Measurements from ENCODE around the gene CORO1A.
"Not testable (repeated sequence)": the region's sequence is repeated elsewhere in the genome, so short reads cannot be mapped to it uniquely, and the experiment has no call there.

Gene CORO1A

DNA sequence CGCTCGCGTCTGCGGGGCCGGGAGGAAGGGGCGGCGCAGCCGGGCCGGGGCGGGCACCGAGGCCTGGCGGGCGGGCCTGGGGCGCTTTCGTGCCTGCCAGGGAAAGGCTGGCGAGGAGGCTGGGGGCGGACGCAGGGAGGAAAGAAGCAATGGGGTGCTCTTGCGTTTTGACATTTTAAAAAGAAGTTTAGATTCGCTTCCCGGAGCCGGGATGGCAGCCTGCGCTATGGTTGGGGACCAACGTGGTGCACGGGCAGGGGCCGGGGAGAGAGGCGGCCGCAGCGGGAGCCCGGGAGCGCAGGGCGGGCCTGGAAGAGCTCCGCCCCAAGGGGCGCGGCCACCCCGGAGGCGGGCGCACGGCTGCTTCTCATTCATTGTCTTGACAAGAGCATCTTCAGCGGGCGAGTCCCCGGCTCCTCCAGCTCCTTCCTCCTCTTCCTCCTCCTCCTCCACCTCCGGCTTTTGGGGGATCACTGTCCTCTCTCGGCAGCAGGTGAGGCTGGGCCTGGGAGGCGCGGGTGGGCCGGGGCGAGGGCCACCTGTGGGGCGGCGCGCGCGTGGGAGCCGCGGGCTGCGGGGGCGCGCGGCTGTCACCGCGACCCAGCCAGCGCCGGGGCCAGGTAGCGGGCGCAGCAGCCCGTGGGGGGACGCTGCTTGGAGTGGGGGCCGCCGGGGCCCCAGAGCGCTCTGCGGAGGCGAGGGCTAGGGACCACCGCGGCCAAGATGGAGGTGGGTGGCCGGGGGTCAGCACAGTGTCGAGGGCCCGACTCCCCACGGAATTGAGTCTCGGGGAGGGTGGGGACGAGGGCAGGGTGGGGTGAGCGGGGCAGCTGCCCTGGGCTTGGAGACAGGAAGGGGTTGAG lies at the start of gene CORO1A:
TSS of gene CORO1A (plus strand) at position 370 of the 863 bp plus-strand sequence. CDS start 1,608 bp downstream, outside the sequence.
- DNase-seq, result peak; percentile 83 to 93 (median 85)

DNA sequence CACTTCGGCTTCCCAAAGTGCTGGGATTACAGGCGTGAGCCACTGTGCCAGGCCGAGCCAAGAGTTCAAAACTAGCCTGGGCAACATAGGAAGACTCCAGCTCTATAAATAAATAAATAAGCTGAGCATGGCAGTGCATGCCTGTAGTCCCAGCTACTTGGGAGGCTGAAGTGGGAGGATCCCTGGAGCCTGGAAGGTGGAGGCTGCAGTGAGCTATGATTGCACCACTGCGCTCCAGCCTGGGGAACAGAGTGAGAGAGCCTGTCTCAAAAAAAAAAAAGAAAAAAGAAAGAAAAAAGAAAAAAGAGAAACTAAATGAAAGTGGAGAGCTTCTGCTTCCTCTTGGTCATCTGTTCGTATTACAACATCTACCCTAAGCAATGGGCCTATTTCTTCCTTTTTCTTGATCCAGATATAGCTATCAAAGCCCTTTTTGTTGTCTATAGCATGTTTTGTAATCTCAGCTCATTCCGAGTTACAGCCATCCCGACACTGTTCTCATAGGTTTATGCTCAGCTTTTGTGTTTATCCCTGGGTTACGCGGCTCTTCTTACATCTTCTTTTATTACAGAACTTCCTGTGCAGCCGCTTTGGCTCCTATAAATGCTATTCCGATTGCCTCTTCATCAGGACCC lies 46.3 kb upstream of the CORO1A start:
- peak; percentile 34 to 71 (median 60) for DNase-seq

DNA sequence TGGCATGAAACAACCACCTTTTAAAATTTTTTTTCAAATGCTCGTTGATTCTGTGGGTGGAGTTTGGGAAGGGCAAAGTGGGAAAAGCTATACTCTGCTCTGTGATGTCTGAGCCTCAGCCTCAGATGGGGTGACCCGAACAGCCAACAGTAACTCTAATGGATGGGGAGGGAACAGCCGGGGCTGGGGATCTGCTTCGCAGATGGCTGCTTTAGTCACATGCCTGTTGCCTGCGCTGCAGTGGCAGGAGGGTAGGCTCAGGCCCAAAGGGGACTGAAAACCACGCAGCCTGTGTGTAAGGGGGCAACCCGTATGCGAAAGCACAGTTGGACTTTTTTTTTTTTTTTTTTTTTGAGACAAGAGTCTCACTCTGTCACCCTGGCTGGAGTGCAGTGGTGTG lies 45.5 kb upstream of the CORO1A start:
- DNase-seq, result peak in 1 of 3 donors; percentile 16

DNA sequence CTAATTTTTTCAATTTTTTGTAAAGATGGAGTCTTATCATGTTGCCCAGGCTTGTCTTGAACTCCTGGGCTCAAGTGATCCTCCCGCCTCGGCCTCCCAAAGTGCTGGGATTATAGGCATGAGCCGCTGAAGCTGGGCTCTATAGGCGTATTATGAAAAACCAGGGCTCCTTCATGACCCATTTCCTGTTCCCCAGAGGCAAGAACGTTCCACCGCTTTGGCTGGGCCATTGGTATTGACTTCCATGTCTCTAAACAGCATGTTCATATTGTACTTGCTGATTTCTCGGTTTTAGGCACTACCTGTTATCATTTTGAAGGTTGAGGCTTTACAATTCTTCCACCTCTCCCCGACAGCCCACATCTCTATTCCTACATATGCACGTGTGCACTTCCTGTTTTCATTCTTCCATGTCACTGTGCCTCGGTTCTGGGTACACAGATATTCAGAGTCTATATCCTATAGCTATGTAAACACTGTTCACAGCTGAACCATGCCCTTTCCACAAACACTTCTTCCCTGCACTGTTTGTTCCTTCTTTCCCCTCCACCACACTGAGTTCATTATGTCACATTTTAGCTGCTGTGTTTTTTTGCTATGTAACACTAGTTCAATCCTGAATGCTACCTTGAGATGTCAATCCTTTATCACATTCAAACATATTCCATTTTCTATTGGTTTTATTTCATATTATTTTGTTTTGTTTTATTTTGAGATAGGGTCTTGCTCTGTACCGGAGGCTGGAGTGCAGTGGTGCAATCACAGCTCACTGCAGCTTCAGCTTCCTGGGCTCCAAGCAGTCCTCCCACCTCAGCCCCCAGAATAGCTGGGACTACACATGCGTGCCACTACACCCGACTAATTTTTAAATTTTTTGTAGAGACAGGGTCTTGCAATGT lies 43.6 kb upstream of the CORO1A start:
- peak; percentile 27 to 32 (median 29) for DNase-seq

DNA sequence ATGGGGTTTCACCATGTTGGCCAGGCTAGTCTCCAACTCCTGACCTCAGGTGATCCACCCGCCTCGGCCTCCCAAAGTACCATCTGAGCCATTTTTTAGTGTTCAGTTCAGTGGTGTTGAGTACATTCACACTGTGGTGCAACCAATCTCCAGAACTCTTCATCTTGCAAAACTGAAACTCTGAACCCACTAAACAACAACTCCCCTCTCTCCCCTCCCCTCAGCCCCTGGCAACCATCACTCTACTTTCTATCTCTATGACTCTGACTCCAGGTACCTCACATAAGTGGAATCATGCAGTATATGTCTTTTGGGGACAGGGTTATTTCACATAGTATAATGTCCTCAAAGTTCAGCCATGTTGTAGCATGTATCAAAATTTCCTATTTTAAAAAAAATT lies 41.7 kb upstream of the CORO1A start:
- no peak for DNase-seq

DNA sequence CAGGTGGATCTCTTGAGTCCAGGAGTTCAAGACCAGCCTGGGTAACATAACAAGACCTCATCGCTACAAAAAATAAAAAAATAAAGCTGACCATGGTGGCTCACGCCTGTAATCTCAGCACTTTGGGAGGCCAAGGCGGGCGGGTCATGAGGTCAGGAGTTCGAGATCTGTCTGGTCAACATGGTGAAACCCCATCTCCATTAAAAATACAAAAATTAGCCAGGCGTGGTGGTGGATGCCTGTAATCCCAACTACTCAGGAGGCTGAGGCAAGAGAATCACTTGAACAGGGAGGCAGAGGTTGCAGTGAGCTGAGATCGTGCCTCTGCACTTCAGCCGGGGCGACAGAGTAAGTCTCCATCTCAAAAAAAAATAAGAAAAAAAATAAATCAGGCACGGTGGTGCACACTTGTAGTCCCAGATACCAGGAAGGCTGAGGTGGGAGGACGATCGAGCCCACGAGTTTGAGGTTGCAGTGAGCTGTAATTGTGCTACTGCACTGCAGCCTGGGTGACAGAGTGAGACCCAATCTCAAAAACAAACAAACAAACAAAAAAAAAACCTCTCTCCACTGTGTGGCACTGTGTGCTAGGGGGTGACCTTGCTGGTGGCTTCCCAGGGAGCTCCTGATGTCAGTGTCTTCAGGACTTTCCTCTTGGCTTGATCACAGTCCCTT lies 40.6 kb upstream of the CORO1A start:
- DNase-seq, result peak; percentile 71 to 76 (median 72)

DNA sequence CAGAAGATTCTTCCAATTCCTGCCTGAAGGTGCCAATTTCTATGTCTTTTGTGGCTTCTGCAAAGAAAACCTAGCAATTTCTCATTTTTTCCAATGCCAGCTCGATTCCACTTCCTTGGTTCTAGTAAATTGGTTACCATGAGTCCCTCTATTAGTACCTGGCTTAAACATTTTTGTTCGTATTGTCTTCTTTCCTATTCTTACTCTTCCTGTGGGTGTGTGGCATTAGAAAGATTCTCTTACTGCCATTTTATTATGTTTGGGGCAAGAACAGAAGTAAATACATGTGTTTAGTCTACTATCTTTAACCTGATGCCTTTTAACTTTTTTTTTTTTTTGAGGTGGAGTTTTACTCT lies 40.1 kb upstream of the CORO1A start:
- no peak for DNase-seq

DNA sequence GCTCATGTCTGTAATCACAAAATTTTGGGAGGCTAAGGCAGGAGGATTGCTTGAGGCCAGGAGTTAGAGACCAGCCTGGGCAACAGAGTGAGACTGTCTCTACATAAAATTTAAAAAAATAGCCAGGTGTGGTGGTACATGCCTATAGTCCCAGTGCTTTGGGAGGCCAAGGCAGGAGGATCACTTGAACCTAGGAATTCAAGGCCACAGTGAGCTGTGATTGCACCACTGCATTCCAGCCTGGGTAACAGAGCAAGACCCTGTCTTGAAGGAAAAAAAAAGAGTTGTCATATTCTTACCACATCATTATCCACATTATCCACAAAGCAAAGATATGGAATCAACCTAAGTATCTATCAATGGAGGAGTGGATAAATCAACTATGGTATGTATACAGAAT lies 39.4 kb upstream of the CORO1A start:
- DNase-seq, result no peak

DNA sequence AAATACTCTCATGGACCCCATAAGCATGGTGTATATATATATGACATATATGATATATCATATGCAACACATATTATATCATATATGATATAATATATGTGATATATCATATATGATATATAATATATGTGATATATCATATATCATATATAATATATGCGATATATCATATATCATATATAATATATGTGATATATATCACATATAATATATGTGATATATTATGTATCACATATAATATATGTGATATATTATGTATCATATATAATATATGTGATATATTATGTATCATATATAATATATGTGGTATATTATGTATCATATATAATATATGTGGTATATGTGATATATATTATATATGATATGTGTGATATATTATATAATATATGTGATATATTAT lies 38.5 kb upstream of the CORO1A start:
- no peak for DNase-seq

DNA sequence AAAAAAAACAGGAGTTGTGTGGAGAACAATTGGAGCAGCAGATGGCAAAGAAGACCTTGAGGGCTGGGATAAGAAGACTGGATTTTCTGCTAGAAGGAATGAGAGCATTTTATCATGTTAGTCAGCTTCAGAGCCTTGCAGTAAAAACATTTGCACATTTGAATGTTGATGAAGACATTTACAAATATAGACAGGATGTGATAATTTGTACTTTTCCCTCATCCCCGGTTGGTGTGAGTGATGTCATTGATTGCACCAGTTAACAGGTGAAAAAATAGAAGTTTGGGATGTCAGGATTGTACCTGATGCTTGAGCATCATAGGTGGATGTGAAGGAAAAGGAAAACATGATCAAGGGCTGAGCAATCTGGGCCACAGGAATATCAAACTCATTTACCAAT lies 37.7 kb upstream of the CORO1A start:
- DNase-seq, result no peak

DNA sequence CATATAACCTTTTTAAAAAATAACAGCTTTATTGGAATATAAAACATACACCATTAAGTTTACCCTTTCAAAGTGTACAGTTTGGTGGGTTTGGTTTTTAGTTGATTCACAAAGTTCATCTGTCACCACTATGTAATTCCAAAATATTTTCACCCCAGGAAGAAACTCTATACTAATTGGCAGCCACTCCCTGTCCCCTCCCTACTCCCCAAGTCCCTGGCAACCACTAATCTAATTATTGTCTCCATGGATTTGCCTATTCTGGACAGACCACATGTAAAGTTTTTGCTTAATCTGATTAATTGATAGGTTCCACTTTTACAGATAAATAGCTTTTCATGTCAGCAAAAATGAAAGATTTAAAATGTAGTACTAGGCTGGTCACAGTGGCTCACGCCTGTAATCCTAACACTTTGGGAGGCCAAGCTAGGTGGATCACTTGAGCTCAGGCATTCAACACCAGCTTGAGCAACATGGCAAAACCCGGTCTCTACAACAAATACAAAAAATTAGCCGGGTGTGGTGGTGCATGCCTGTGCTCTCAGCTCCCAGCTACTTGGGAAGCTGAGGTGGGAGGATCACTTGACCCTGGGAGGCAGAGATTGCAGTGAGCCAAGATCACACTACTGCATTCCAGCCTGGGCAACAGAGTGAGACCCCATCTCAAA lies 35.4 kb upstream of the CORO1A start:
- no peak for DNase-seq

DNA sequence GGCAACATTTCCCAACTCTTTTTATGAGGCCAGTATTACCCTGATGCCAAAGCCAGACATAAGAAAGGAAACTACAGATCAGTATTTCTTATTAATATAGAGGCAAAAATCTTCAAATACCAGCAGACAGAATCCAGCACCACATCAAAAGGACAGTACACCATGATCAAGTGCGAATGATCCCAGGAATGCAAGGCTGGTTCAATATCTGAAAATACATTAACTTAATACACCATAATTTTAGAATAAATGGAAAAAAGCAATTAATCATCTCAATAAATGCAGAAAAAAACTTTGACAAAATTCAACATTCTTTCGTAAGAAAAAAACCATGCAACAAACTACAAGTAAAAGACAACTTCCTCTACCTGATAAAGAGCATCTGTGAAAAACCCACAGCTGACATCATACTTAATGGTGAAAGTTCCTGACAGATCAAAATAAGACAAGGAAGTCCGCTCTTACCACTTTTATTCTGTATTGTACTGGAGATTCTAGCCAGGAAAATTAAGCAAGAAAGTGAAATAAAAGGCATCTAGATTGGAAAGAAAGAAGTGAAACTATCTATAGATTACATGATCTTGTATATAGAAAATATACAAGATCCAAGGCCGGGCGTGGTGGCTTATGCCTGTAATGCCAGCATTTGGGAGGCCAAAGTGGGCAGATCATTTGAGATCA lies 34.0 kb upstream of the CORO1A start:
- peak; percentile 55 to 84 (median 82) for DNase-seq

DNA sequence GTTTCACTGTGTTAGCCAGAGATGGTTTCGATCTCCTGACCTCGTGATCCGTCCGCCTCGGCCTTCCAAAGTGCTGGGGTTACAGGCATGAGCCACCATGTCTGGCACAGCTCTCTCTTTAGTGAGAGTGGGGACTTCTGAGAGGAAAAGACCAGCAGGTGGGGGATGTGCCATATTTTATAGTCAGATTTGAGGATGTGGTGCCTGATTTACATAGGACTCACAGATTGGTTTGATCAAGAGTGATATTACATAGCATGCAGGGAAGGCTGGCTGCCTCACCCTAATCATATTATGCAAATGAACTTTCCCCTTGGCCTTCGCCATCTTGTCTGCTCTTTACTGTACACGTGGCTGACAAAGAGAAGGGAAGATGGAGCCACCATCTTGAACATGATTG lies 32.3 kb upstream of the CORO1A start:
- DNase-seq, result no peak

DNA sequence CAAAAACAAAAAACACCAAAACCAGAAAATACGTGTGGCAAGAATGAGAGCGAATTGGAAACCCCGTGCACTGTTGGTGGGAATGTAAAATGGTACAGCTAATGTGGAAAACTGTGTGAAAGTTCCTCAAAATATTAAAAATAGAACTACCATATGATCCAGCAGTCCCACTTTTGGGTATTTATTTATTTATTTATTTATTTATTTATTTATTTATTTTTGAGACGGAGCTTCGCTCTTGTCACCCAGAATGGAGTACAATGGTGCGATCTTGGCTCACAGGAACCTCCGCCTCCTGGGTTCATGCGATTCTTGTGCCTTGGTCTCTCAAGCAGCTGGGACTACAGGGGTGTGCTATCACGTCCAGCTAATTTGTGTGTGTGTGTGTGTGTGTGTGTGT lies 30.9 kb upstream of the CORO1A start:
- DNase-seq, result no peak

DNA sequence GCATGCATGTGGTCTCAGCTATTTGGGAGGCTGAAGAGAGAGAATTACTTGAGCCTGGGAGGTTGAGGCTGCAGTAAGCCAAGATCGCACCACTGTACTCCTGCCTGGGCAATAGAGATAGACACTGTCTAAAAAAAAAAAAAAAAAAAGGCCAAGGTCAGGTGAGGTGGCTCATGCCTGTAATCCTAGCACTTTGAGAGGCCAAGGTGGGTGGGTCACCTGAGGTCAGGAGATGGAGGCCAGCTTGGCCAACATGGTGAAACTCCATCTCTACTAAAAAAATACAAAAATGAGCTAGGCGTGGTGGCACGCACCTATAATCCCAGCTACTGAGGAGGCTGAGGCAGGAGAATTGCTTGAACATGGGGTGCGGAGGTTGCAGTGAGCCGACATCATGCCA lies 28.2 kb upstream of the CORO1A start:
- DNase-seq, result no peak

DNA sequence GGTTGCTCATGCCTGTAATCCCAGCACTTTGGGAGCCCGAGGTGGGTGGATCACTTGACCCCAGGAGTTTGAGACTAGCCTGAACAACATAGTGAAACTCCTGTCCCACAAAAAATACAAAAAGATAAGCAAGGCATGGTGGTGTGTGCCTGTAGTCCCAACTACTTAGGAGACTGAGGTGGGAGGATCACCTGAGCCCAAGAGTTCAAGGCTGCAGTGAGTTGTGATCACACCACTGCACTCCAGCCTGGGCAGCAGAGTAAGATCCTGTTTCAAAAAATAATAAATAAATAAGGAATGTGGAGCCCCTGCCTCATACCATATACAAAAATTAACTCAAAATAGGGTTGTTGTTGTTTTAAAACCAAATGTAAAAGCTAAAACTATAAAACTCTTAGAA lies 26.2 kb upstream of the CORO1A start:
- no peak for DNase-seq

DNA sequence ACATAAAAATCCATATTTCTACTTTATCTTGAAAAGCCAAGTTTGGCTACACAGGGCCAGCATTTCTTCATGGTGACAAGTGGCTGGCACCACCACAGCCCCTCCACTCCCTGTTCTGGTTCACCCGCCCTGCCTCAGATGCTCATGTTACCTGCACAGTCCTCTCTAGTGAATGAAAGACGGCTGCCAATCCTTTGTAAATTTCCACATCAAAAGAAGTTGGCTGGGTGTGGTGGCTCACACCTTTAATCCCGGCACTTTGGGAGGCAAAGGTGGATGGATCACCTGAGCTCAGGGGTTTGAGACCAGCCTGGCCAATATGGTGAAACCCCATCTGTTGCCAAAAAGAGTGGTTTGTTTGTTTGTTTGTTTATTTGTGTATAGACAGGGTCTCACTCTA lies 19.9 kb upstream of the CORO1A start:
- no peak for DNase-seq

DNA sequence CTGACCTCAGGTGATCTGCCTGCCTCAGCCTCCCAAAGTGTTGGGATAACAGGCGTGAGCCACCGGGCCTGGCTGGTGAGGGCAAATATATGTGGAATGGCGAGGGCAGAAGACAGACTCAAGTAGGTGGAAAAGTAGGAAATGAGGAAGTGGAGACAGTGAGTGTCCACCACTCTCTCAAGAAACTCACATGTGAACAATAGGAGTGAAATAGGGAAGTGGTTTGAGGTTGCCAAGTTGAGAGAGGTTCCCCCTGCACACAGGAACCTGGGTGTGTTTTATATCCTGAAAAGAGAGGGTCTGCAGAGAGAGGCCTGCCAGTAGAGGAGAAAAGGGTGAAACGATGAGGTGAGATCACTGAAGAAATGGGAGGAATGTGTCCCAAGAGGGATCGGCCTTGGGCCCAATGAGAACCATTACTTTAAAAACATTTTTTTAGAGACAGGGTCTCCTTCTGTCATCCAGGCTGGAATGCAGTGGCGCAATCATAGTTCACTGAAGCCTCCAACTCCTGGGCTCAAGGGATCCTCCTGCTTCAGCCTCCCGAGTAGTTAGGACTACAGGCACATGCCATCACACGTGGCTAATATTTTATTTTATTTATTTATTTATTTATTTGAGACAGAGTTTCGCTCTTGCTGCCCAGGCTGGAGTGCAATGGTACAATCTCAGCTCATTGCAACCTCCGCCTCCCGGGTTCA lies 17.1 kb upstream of the CORO1A start:
- peak; percentile 77 to 87 (median 85) for DNase-seq

DNA sequence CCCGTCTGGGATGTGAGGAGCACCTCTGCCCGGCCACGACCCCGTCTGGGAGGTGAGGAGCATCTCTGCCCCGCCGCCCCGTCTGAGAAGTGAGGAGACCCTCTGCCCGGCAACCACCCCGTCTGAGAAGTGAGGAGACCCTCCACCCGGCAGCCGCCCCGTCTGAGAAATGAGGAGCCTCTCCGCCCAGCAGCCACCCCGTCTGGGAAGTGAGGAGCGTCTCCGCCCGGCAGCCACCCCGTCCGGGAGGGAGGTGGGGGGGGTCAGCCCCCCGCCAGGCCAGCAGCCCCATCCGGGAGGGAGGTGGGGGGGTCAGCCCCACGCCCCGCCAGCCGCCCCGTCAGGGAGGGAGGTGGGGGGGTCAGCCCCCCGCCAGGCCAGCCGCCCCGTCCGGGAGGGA lies 14.7 kb upstream of the CORO1A start:
- DNase-seq, result not testable (repeated sequence)

DNA sequence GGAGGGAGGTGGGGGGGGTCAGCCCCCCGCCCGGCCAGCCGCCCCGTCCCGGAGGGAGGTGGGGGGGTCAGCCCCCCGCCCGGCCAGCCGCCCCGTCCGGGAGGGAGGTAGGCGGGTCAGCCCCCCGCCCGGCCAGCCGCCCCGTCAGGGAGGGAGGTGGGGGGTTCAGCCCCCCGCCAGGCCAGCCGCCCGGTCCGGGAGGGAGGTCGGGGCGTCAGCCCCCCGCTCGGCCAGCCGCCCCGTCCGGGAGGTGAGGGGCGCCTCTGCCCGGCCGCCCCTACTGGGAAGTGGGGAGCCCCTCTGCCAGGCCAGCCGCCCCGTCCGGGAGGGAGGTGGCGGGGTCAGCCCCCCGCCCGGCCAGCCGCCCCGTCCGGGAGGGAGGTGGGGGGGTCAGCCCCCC lies 14.0 kb upstream of the CORO1A start:
- DNase-seq, result not testable (repeated sequence)

DNA sequence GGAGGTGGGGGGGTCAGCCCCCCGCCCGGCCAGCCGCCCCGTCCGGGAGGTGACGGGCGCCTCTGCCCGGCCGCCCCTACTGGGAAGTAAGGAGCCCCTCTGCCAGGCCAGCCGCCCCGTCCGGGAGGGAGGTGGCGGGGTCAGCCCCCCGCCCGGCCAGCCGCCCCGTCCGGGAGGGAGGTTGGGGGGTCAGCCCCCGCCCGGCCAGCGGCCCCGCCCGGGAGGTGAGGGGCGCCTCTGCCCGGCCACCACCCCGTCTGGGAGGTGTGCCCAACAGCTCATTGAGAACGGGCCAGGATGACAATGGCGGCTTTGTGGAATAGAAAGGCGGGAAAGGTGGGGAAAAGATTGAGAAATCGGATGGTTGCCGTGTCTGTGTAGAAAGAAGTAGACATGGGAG lies 13.3 kb upstream of the CORO1A start:
- DNase-seq, result not testable (repeated sequence)

Data from suppressor macrophage treated with lipopolysaccharide for 1 hour (primary cell).